HL-60 (cell line): ENCODE results near the gene DCTN2.
"Not testable (repeated sequence)": the region's sequence is repeated elsewhere in the genome, so short reads cannot be mapped to it uniquely, and the experiment has no call there.

ENCODE experiments used
- DNase-seq, 2 experiments: peaks; one replicate each; pipeline ENCODE4 v3.0.0-alpha.2; 2010 to 2020; ENCODE audit warnings: low read depth in 1 of 2, low spot score in 1 of 2
- H3K27ac ChIP-seq: fragments of 250-450 bp; sonication (Bioruptor Pico); replicated peaks from 2 replicates; pipeline ENCODE4 v1.5.1; 2020; ENCODE audit warnings: mild to moderate bottlenecking, moderate library complexity
- H3K27me3 ChIP-seq: fragments of 250-450 bp; sonication (Bioruptor Pico); 2 replicates; pipeline ENCODE4 v1.5.1; 2021; ENCODE audit warnings: mild to moderate bottlenecking, moderate library complexity; ENCODE audit not compliant: insufficient read depth, poor library complexity, severe bottlenecking
- H3K4me3 ChIP-seq: replicated peaks from 2 replicates; pipeline ENCODE4 v1.5.1; 2011; ENCODE audit warnings: mild to moderate bottlenecking, control low read depth, low read length; ENCODE audit not compliant: insufficient read depth
- GABPA ChIP-seq: IDR thresholded peaks from 2 replicates; pipeline ENCODE4 v1.6.1; 2012; ENCODE audit warnings: low read depth
- POLR2AphosphoS5 ChIP-seq: IDR thresholded peaks from 2 replicates; pipeline ENCODE4 v1.6.1; 2012; ENCODE audit warnings: low read depth
- SPI1 ChIP-seq: IDR thresholded peaks from 2 replicates; pipeline ENCODE4 v1.6.1; 2012; ENCODE audit warnings: low read depth, mild to moderate bottlenecking, borderline replicate concordance
- TF ChIP-seq, protein P1 (sequence below): IDR thresholded peaks from 2 replicates; pipeline ENCODE4 v1.6.1; 2012; ENCODE audit warnings: low read depth; ENCODE audit not compliant: insufficient replicate concordance
- TF ChIP-seq, protein P2 (sequence below): IDR thresholded peaks from one replicate; pipeline ENCODE4 v1.5.1; 2011; ENCODE audit warnings: low read length, control low read depth, inconsistent platforms; ENCODE audit not compliant: insufficient read depth

The DCTN2 gene

DNA sequence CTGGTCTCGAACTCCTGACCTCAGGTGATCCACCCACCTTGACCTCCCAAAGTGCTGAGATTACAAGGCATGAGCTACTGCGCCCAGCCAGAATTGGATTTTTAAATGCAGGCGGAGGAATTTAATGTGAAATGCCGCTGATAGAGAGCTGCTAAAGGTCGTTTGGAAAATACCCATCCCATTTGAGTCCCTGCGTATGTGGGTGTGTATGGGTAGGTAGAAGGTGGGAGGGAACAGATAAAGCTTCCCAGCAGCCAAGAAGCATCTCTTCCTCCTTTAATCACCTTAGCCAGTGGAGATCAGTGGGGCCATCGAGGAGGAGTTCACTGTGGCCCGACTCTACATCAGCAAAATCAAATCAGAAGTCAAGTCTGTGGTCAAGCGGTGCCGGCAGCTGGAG lies 27.8 kb upstream of the DCTN2 start:
- Histone ChIP-seq H3K27me3 (no peaks in the 10 kb centered on the region), H3K4me3 (no peak overlapping the region), H3K27ac (no peak overlapping the region)
- TF ChIP-seq, protein P1, sequence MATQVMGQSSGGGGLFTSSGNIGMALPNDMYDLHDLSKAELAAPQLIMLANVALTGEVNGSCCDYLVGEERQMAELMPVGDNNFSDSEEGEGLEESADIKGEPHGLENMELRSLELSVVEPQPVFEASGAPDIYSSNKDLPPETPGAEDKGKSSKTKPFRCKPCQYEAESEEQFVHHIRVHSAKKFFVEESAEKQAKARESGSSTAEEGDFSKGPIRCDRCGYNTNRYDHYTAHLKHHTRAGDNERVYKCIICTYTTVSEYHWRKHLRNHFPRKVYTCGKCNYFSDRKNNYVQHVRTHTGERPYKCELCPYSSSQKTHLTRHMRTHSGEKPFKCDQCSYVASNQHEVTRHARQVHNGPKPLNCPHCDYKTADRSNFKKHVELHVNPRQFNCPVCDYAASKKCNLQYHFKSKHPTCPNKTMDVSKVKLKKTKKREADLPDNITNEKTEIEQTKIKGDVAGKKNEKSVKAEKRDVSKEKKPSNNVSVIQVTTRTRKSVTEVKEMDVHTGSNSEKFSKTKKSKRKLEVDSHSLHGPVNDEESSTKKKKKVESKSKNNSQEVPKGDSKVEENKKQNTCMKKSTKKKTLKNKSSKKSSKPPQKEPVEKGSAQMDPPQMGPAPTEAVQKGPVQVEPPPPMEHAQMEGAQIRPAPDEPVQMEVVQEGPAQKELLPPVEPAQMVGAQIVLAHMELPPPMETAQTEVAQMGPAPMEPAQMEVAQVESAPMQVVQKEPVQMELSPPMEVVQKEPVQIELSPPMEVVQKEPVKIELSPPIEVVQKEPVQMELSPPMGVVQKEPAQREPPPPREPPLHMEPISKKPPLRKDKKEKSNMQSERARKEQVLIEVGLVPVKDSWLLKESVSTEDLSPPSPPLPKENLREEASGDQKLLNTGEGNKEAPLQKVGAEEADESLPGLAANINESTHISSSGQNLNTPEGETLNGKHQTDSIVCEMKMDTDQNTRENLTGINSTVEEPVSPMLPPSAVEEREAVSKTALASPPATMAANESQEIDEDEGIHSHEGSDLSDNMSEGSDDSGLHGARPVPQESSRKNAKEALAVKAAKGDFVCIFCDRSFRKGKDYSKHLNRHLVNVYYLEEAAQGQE = no peak
- no peak for TF ChIP-seq GABPA
- TF ChIP-seq POLR2AphosphoS5 = no peak
- TF ChIP-seq SPI1 = no peak
- TF ChIP-seq, protein P2, sequence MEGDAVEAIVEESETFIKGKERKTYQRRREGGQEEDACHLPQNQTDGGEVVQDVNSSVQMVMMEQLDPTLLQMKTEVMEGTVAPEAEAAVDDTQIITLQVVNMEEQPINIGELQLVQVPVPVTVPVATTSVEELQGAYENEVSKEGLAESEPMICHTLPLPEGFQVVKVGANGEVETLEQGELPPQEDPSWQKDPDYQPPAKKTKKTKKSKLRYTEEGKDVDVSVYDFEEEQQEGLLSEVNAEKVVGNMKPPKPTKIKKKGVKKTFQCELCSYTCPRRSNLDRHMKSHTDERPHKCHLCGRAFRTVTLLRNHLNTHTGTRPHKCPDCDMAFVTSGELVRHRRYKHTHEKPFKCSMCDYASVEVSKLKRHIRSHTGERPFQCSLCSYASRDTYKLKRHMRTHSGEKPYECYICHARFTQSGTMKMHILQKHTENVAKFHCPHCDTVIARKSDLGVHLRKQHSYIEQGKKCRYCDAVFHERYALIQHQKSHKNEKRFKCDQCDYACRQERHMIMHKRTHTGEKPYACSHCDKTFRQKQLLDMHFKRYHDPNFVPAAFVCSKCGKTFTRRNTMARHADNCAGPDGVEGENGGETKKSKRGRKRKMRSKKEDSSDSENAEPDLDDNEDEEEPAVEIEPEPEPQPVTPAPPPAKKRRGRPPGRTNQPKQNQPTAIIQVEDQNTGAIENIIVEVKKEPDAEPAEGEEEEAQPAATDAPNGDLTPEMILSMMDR = no peak
- no peak for DNase-seq

DNA sequence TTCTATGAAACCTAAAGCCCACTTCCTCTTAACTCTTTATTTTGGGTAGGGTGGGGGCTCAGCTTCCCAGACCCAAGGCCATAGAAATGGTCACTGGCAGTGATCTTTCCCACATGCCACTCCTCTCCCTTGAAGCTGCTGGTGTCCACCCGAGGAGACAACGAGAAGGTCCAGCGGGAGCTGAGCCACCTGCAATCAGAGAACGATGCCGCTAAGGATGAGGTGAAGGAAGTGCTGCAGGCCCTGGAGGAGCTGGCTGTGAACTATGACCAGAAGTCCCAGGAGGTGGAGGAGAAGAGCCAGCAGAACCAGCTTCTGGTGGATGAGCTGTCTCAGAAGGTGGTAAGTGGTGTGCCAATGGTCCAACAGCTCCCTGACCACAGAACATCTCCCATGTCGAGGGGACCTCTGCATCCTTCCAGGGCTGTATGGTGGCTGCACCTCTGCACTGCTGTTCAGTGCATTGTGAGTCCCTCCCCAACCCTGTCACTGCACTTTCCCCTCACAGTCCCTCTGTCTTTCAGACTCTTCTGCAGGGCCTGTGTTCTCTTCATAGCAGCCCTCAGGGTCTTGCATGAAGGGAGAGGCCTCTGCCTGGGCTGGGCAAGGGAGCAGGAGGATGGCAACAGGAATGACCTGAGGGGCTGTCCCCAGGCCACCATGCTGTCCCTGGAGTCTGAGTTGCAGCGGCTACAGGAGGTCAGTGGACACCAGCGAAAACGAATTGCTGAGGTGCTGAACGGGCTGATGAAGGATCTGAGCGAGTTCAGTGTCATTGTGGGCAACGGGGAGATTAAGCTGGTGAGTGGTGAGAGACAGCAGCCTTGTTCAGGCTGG lies 25.2 kb upstream of the DCTN2 start:
- TF ChIP-seq SPI1 = no peak
- TF ChIP-seq, protein P1 = no peak
- TF ChIP-seq POLR2AphosphoS5 = no peak
- TF ChIP-seq GABPA = no peak
- TF ChIP-seq, protein P2 = no peak
- Histone ChIP-seq H3K27ac (no peak overlapping the region), H3K27me3 (no peaks in the 10 kb centered on the region), H3K4me3 (no peak overlapping the region)
- no peak for DNase-seq

DNA sequence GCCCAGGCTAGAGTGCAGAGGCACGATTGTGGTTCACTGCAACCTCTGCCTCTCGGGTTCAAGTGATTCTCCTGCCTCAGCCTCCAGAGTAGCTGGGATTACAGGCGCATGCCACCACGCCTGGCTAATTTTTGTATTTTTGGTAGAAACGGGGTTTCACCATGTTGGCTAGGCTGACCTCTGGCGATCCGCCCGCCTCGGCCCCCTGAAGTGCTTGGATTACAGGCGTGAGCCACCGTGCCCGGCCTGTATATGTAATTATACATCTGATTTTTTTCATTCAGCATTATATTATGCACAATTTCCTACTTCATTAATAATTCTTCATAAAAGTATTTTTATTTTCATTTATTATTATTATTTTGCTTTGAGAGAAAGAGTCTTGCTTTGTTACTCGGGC lies 23.4 kb upstream of the DCTN2 start:
- not testable (repeated sequence) for H3K27me3 ChIP-seq, DNase-seq, H3K27ac ChIP-seq, H3K4me3 ChIP-seq

DNA sequence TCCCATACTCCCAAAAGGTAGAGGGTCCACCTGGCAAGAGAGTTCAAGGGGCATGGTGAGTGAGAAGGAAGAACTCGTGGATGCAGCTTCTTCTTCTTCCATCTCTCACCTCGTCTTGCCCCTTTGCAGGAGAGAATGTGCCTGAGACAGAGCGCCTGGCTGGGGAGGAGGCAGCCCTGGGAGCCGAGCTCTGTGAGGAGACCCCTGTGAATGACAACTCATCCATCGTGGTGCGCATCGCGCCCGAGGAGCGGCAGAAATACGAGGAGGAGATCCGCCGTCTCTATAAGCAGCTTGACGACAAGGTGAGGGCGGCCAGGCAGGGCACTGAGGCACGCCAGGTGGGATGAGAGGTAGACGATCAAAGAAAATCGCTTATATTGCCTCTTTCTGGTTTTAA lies 22.9 kb upstream of the DCTN2 start:
- no peak for DNase-seq
- H3K4me3 ChIP-seq = no peak overlapping the region
- peaks cover under 1% of the 10 kb centered on the region for H3K27me3 ChIP-seq
- H3K27ac ChIP-seq = no peak overlapping the region
- TF ChIP-seq POLR2AphosphoS5 (no peak), GABPA (no peak), SPI1 (no peak)
- TF ChIP-seq, protein P1 = no peak
- TF ChIP-seq, protein P2 = no peak
